Measurements from ENCODE around the gene AJAP1. TPM values are rescaled to one million over a fixed set of nuclear protein-coding genes. Genes with fewer than 3 reads are reported as not detected.

Gene AJAP1
- total RNA-seq, 2 experiments from 2014 or later: 0.39 to 0.47 TPM

- no peaks in the 10 kb centered on the region for H3K9me3 Mint-ChIP-seq
- H3K4me1 Mint-ChIP-seq (ENCODE audit: low read depth): no peaks in the 10 kb centered on the region
- no peaks in the 10 kb centered on the region for H3K36me3 Mint-ChIP-seq (ENCODE audit: low read depth)
- POLR2A ChIA-PET: no interaction called here
- TF ChIP-seq CTCF (IDR thresholded peaks at IDR 0.05): no peak
- no peak overlapping the region for H3K4me3 Mint-ChIP-seq
- Histone ChIP-seq H3K27me3 (ENCODE audit: control insufficient read depth in 1 of 2, insufficient read depth in 2 of 2, low read length in 2 of 2) (peaks cover 0 to 5% of the 10 kb centered on the region in 2 experiments), H3K4me1 (ENCODE audit: insufficient read depth, low read length) (no peaks in the 10 kb centered on the region), H3K9me3 (ENCODE audit: control insufficient read depth in 1 of 2, insufficient read depth in 1 of 2, low read length in 2 of 2) (peaks cover 0 to 16% of the 10 kb centered on the region in 2 experiments), H3K4me3 (ENCODE audit: low read length) (no peak overlapping the region), H3K36me3 (ENCODE audit: insufficient read depth, low read length) (no peaks in the 10 kb centered on the region), H3K27ac (ENCODE audit: low read depth in 1 of 2, low read length in 2 of 2) (no peak overlapping the region)
- peaks cover 13% of the 10 kb centered on the region for H3K27me3 Mint-ChIP-seq
- DNase-seq: no peak
- no peak for ATAC-seq (ENCODE audit: poor library complexity)
- intact Hi-C loops (cut with DNase I, micrococcal nuclease): no loop called here
- no peak overlapping the region for H3K27ac Mint-ChIP-seq
- CTCF ChIA-PET: no interaction called here
Observed at GRCh38 chr1:4668743-4669700, 14.6 kb downstream of the AJAP1 start.

GRCh38 chr1:4670265-4670664 is 15.9 kb downstream of the AJAP1 start:
- no peak for ATAC-seq (ENCODE audit: poor library complexity)
- Histone ChIP-seq H3K4me3 (ENCODE audit: low read length) (no peak overlapping the region), H3K36me3 (ENCODE audit: insufficient read depth, low read length) (no peaks in the 10 kb centered on the region), H3K27ac (ENCODE audit: low read depth in 1 of 2, low read length in 2 of 2) (no peak overlapping the region), H3K4me1 (ENCODE audit: insufficient read depth, low read length) (no peaks in the 10 kb centered on the region), H3K27me3 (ENCODE audit: control insufficient read depth in 1 of 2, insufficient read depth in 2 of 2, low read length in 2 of 2) (peaks cover 0 to 5% of the 10 kb centered on the region in 2 experiments), H3K9me3 (ENCODE audit: control insufficient read depth in 1 of 2, insufficient read depth in 1 of 2, low read length in 2 of 2) (peaks cover 0 to 18% of the 10 kb centered on the region in 2 experiments)
- intact Hi-C loops (cut with DNase I, micrococcal nuclease): no loop called here
- no peaks in the 10 kb centered on the region for H3K36me3 Mint-ChIP-seq (ENCODE audit: low read depth)
- CTCF ChIA-PET: no interaction called here
- H3K4me3 Mint-ChIP-seq: no peak overlapping the region
- H3K27ac Mint-ChIP-seq: no peak overlapping the region
- no peaks in the 10 kb centered on the region for H3K9me3 Mint-ChIP-seq
- no peak for TF ChIP-seq CTCF (IDR thresholded peaks at IDR 0.05)
- peaks cover 7% of the 10 kb centered on the region for H3K27me3 Mint-ChIP-seq
- DNase-seq: no peak
- H3K4me1 Mint-ChIP-seq (ENCODE audit: low read depth): no peaks in the 10 kb centered on the region
- POLR2A ChIA-PET: no interaction called here

GRCh38 chr1:4671828-4672227 is 17.4 kb downstream of the AJAP1 start:
- Mint-ChIP-seq H3K36me3 (ENCODE audit: low read depth) (no peaks in the 10 kb centered on the region), H3K27me3 (peaks cover 10% of the 10 kb centered on the region), H3K4me3 (no peak overlapping the region), H3K9me3 (no peaks in the 10 kb centered on the region), H3K4me1 (ENCODE audit: low read depth) (no peaks in the 10 kb centered on the region), H3K27ac (no peak overlapping the region)
- Histone ChIP-seq H3K27me3 (ENCODE audit: control insufficient read depth in 1 of 2, insufficient read depth in 2 of 2, low read length in 2 of 2) (peaks cover 0 to 5% of the 10 kb centered on the region in 2 experiments), H3K9me3 (ENCODE audit: control insufficient read depth in 1 of 2, insufficient read depth in 1 of 2, low read length in 2 of 2) (peaks cover 0 to 9% of the 10 kb centered on the region in 2 experiments), H3K4me1 (ENCODE audit: insufficient read depth, low read length) (no peaks in the 10 kb centered on the region), H3K4me3 (ENCODE audit: low read length) (no peak overlapping the region), H3K36me3 (ENCODE audit: insufficient read depth, low read length) (no peaks in the 10 kb centered on the region), H3K27ac (ENCODE audit: low read depth in 1 of 2, low read length in 2 of 2) (no peak overlapping the region)
- ATAC-seq (ENCODE audit: poor library complexity) (no peak), DNase-seq (no peak)
- no peak for TF ChIP-seq CTCF (IDR thresholded peaks at IDR 0.05)
- CTCF ChIA-PET: no interaction called here
- POLR2A ChIA-PET: no interaction called here
- intact Hi-C loops (cut with DNase I, micrococcal nuclease): loop anchor here in 1 of 2 experiments (1.0 kb wide), 1 partner anchor 20 kb away; no protein-coding TSS in a partner anchor
